CD4-positive, alpha-beta T cell (primary cell): ENCODE measurements around the gene ORM1. TPM values are rescaled to one million over a fixed set of nuclear protein-coding genes. Genes with fewer than 3 reads are reported as not detected.
A peak's percentile ranks its signal among the peaks of the same experiment; 100 is the strongest.

ENCODE experiments used
- ATAC-seq: fragments of 200-7000 bp; cut with Tn5 transposase; one replicate; pipeline ENCODE4 v1.10.0; 2022; ENCODE audit warnings: mild to moderate bottlenecking; ENCODE audit not compliant: poor library complexity
- CTCF ChIA-PET: fragments of 350-600 bp; sonication (Branson Sonifier 250); formaldehyde crosslinking; loops from one replicate; lab custom pipeline; 2021; ENCODE audit warnings: antibody characterized with exemption, inconsistent platforms; lab: Charles Lee
- POLR2A ChIA-PET: fragments of 350-600 bp; sonication (Branson Sonifier 250); formaldehyde crosslinking; loops from one replicate; lab custom pipeline; 2021; ENCODE audit warnings: antibody characterized with exemption, inconsistent platforms; lab: Charles Lee
- DNase-seq, 14 experiments: peaks; one replicate each; pipeline ENCODE4 v3.0.0-alpha.2; 2013 to 2020; ENCODE audit warnings: mixed read lengths in 2 of 14
- H3K27ac ChIP-seq, 2 donors: one replicate each; pipeline versions ENCODE4 v1.5.1 to v1.7.0; 2013; ENCODE audit warnings: low read length in 2 of 2, low read depth in 1 of 2, mild to moderate bottlenecking in 1 of 2
- H3K27me3 ChIP-seq, 2 experiments: 1 replicate in 1 of 2; 2 replicates in 1 of 2; pipeline versions ENCODE4 v1.6.1 to v1.7.0; 2013; ENCODE audit warnings: low read length in 2 of 2, control low read depth in 1 of 2, mild to moderate bottlenecking in 1 of 2, moderate library complexity in 1 of 2; ENCODE audit not compliant: insufficient read depth in 2 of 2, control insufficient read depth in 1 of 2
- H3K36me3 ChIP-seq: one replicate; pipeline ENCODE4 v1.6.1; 2013; ENCODE audit warnings: low read length, control low read depth; ENCODE audit not compliant: insufficient read depth
- H3K4me1 ChIP-seq: one replicate; pipeline ENCODE4 v1.6.1; 2013; ENCODE audit warnings: low read length, control low read depth; ENCODE audit not compliant: insufficient read depth
- H3K4me3 ChIP-seq: one replicate; pipeline ENCODE4 v1.5.1; 2013; ENCODE audit warnings: mild to moderate bottlenecking, low read length, moderate library complexity
- H3K9me3 ChIP-seq, 2 experiments: 1 replicate in 1 of 2; 2 replicates in 1 of 2; pipeline versions ENCODE4 v1.6.1 to v1.7.0; 2013; ENCODE audit warnings: low read length in 2 of 2, mild to moderate bottlenecking in 2 of 2, control low read depth in 1 of 2, moderate library complexity in 1 of 2; ENCODE audit not compliant: control insufficient read depth in 1 of 2, insufficient read depth in 1 of 2
- H3K27ac Mint-ChIP-seq: one replicate; pipeline ENCODE4 v1.8.0; 2020; ENCODE audit warnings: mixed read lengths
- H3K27me3 Mint-ChIP-seq: one replicate; pipeline ENCODE4 v1.8.0; 2021; ENCODE audit warnings: mixed read lengths
- H3K36me3 Mint-ChIP-seq: one replicate; pipeline ENCODE4 v1.8.0; 2021; ENCODE audit warnings: low read depth, mixed read lengths
- H3K4me1 Mint-ChIP-seq: one replicate; pipeline ENCODE4 v1.8.0; 2021; ENCODE audit warnings: low read depth, mixed read lengths
- H3K4me3 Mint-ChIP-seq: one replicate; pipeline ENCODE4 v1.8.0; 2020; ENCODE audit warnings: mild to moderate bottlenecking, mixed read lengths
- H3K9me3 Mint-ChIP-seq: one replicate; pipeline ENCODE4 v1.8.0; 2020; ENCODE audit warnings: mixed read lengths
- intact Hi-C, 2 experiments: fragments of 100-400 bp; cut with DNase I in 1 of 2; cut with micrococcal nuclease in 1 of 2; formaldehyde crosslinking; loops; one replicate each; pipeline versions ENCODE4 v1.15.1 to v1.9.0; 2023 to 2025; cut with DNase I, micrococcal nuclease
- total RNA-seq, 174 experiments: library from RNA in 2 of 174; stranded (reverse) in 2 of 174; gene quantifications; one replicate each; pipeline ENCODE4 v1.2.3 and lab custom pipeline; 2021 to 2026
- TF ChIP-seq, protein P1 (sequence below): fragments of 200-600 bp; IDR thresholded peaks from one replicate; pipeline ENCODE4 v1.8.0; 2022; ENCODE audit warnings: antibody characterized with exemption, mild to moderate bottlenecking

ORM1 gene
- total RNA-seq, 2 experiments from 2014 or later: not detected

- Mint-ChIP-seq H3K9me3 (no peaks in the 10 kb centered on the region), H3K27ac (peak overlapping the region; percentile 83), H3K4me3 (peak overlapping the region; percentile 60), H3K27me3 (no peaks in the 10 kb centered on the region), H3K36me3 (peaks cover 100% of the 10 kb centered on the region), H3K4me1 (peaks cover 90% of the 10 kb centered on the region)
- peak overlapping the region; percentile 49 to 62 for H3K27ac ChIP-seq
- no peaks in the 10 kb centered on the region for H3K27me3 ChIP-seq
- intact Hi-C loops: loop anchor here (1.0 to 5.0 kb wide), 2 partner anchors 10 to 34 kb away; no protein-coding TSS in a partner anchor
- ChIA-PET CTCF (interaction anchor here (1.1 to 1.4 kb wide), 4 partner anchors 13 to 30 kb away, joined by 3 to 4 read pairs (median 4); no protein-coding TSS in a partner anchor), POLR2A (interaction anchor here (0.7 to 13.0 kb wide), 5 partner anchors 8 to 224 kb away, joined by 3 to 477 read pairs (median 5); partner anchors contain the start of genes AKNA and ATP6V1G1)
- peaks cover 86% of the 10 kb centered on the region for H3K4me1 ChIP-seq
- H3K9me3 ChIP-seq: no peaks in the 10 kb centered on the region
- H3K4me3 ChIP-seq: no peak overlapping the region
- TF ChIP-seq, protein P1, sequence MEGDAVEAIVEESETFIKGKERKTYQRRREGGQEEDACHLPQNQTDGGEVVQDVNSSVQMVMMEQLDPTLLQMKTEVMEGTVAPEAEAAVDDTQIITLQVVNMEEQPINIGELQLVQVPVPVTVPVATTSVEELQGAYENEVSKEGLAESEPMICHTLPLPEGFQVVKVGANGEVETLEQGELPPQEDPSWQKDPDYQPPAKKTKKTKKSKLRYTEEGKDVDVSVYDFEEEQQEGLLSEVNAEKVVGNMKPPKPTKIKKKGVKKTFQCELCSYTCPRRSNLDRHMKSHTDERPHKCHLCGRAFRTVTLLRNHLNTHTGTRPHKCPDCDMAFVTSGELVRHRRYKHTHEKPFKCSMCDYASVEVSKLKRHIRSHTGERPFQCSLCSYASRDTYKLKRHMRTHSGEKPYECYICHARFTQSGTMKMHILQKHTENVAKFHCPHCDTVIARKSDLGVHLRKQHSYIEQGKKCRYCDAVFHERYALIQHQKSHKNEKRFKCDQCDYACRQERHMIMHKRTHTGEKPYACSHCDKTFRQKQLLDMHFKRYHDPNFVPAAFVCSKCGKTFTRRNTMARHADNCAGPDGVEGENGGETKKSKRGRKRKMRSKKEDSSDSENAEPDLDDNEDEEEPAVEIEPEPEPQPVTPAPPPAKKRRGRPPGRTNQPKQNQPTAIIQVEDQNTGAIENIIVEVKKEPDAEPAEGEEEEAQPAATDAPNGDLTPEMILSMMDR: no peak
- peaks cover 95% of the 10 kb centered on the region for H3K36me3 ChIP-seq
- peak in 6 of 14 experiments; percentile 35 to 61 (median 43) for DNase-seq
- peak; percentile 58 for ATAC-seq
Observed at GRCh38 chr9:114363424-114363823, 40.5 kb downstream of the ORM1 start.

DNA sequence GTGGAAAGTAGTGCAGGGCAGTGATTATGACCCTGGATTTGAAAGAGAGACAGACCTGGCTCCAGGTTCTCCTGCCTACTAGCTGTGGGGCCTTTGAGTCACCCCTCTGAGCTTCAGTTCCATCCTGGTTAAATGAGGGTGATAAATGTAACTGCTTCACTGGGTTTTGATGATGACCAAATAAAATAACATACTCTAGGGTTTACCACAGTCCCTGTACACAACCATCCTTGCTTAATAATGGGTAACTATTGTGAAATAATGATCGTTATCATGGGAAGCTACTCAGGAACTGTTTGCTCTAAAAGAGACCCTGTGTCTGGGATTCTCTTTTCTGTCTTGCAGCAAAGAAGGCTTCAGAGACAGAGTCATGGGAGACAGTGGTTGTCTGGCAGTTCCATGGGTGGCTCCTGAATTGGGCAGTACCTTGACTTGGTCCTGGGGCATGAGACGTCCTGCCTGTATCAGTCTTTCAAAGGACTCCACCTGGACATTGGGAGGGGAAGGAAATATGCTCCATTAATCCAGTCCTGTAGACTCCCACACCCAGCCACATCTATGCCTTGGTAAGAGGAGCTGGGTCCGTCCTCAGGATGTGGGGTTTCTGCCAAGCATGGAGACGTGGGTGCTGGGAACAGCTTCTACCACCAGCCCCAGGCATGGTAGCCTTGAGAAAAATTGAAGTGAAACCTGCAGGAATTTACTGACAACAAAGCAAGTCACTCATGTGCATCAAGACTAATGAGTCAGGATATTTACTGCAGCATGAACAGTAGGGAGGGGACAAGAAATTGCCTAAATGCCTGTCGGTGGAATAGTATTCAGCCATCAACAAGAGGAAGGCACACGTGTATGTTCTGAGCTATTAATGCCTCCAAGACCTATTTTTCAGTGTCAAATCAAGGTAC, 41.5 kb downstream of the ORM1 start:
- H3K27me3 Mint-ChIP-seq: no peaks in the 10 kb centered on the region

DNA sequence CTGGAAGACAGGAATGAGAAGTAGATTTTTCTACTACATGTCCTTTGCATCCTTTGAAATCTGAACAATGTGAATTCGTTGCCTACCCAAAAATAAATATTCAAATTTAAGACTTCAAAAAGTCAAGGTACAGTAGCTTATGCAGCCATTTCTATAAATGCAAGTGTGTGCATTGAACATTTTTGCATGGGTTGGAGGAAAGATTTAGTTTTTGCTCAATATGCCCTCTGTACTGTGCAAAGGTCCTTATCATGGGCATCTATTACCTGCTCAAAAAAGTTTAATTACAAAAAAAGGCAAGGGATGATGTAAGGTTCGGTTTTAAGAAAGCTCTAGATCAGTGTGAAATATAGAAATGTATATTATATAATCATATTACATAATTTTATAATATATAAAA, 42.3 kb downstream of the ORM1 start:
- Mint-ChIP-seq H3K4me3 (no peak overlapping the region), H3K9me3 (no peaks in the 10 kb centered on the region), H3K27ac (peak overlapping the region; percentile 83), H3K4me1 (peaks cover 94% of the 10 kb centered on the region), H3K36me3 (peaks cover 98% of the 10 kb centered on the region), H3K27me3 (no peaks in the 10 kb centered on the region)
- Histone ChIP-seq H3K9me3 (no peaks in the 10 kb centered on the region), H3K27me3 (no peaks in the 10 kb centered on the region), H3K4me1 (peaks cover 96% of the 10 kb centered on the region), H3K4me3 (no peak overlapping the region), H3K27ac (peak overlapping the region in 1 of 2 donors; percentile 77), H3K36me3 (peaks cover 94% of the 10 kb centered on the region)
- POLR2A ChIA-PET: interaction anchor here (0.9 to 13.0 kb wide), 4 partner anchors 12 to 28 kb away, joined by 3 to 477 read pairs (median 4); partner anchors contain the start of gene AKNA
- TF ChIP-seq, protein P1: no peak
- intact Hi-C loops: loop anchor here in 1 of 2 experiments (2.0 kb wide), 1 partner anchor 16 kb away; no protein-coding TSS in a partner anchor
- DNase-seq (no peak), ATAC-seq (no peak)
- CTCF ChIA-PET: interaction anchor here (0.6 to 1.7 kb wide), 3 partner anchors 17 to 40 kb away, joined by 4 to 10 read pairs (median 5); no protein-coding TSS in a partner anchor

More for the DNA sequence above, 41.5 kb downstream of the ORM1 start:
- H3K9me3 ChIP-seq: no peaks in the 10 kb centered on the region
- peak in 1 of 14 experiments; percentile 41 for DNase-seq
- Mint-ChIP-seq H3K36me3 (peaks cover 100% of the 10 kb centered on the region), H3K4me1 (peaks cover 93% of the 10 kb centered on the region), H3K27ac (peak overlapping the region; percentile 83), H3K9me3 (no peaks in the 10 kb centered on the region), H3K4me3 (no peak overlapping the region)
- TF ChIP-seq, protein P1: no peak
- no peaks in the 10 kb centered on the region for H3K27me3 ChIP-seq
- intact Hi-C loops: loop anchor here in 1 of 2 experiments (2.0 to 5.0 kb wide), 2 partner anchors 16 to 33 kb away; no protein-coding TSS in a partner anchor
- peak overlapping the region; percentile 49 to 62 for H3K27ac ChIP-seq
- ChIA-PET POLR2A (interaction anchor here (1.1 to 13.0 kb wide), 5 partner anchors 7 to 29 kb away, joined by 4 to 477 read pairs (median 5); partner anchors contain the start of gene AKNA), CTCF (interaction anchor here (1.1 to 1.7 kb wide), 6 partner anchors 14 to 41 kb away, joined by 3 to 10 read pairs (median 4); no protein-coding TSS in a partner anchor)
- H3K36me3 ChIP-seq: peaks cover 94% of the 10 kb centered on the region
- no peak overlapping the region for H3K4me3 ChIP-seq
- no peak for ATAC-seq
- peaks cover 95% of the 10 kb centered on the region for H3K4me1 ChIP-seq
